Panc1 (cell line): ENCODE data around the gene TRAPPC10. TPM values are rescaled to one million over a fixed set of nuclear protein-coding genes. Genes with fewer than 3 reads are reported as not detected.

ENCODE experiments used
- total RNA-seq: library from RNA; stranded (reverse); gene quantifications from one replicate; pipeline ENCODE4 v1.2.1, GENCODE V29; 2021; ENCODE audit not compliant: unreplicated experiment

The TRAPPC10 gene
- total RNA-seq, 1 experiment from 2014 or later: 34.5 TPM

Other genes starting within 250 kb of the TRAPPC10 start
- 72.5 TPM for gene CSTB, start 236.0 kb upstream of the TRAPPC10 start, total RNA-seq
- 41.8 TPM for gene RRP1, start 222.7 kb upstream of the TRAPPC10 start, total RNA-seq
- gene AGPAT3, start 147.1 kb upstream of the TRAPPC10 start, total RNA-seq: 40.1 TPM
- gene PWP2, start 95.1 kb downstream of the TRAPPC10 start, total RNA-seq: 6.8 TPM
- 10.1 TPM for gene GATD3, start 121.4 kb downstream of the TRAPPC10 start, total RNA-seq
- gene ICOSLG, start 228.6 kb downstream of the TRAPPC10 start, total RNA-seq: 5.5 TPM
- not detected for gene DNMT3L, start 249.6 kb downstream of the TRAPPC10 start, total RNA-seq